HepG2 (cell line): ENCODE measurements around the gene PROX1. TPM values are rescaled to one million over a fixed set of nuclear protein-coding genes. Genes with fewer than 3 reads are reported as not detected.
A peak's percentile ranks its signal among the peaks of the same experiment; 100 is the strongest.

Experiments
- BORCS8-MEF2B ChIP-seq: sonication (generic); formaldehyde crosslinking; IDR thresholded peaks from 2 replicates; pipeline ENCODE4 v1.8.0; 2022; ENCODE audit warnings: mild to moderate bottlenecking, missing genetic modification reagents
- CCAR2 ChIP-seq: fragments of 200-400 bp; formaldehyde crosslinking; optimal IDR thresholded peaks from 2 replicates; pipeline ENCODE3; 2018; ENCODE audit warnings: low read depth, mild to moderate bottlenecking, low read length, moderate library complexity
- HDAC2 ChIP-seq: sonication (generic); formaldehyde crosslinking; IDR thresholded peaks from 2 replicates; pipeline ENCODE4 v1.4.0; 2020; ENCODE audit warnings: missing genetic modification reagents
- HNF1A ChIP-seq, 2 experiments: sonication (generic) in 1 of 2; formaldehyde crosslinking in 1 of 2; IDR thresholded peaks; 2 replicates each; pipeline versions ENCODE4 v1.4.0 to v1.6.1; 2016 to 2020; ENCODE audit warnings: borderline replicate concordance in 1 of 2, low read depth in 1 of 2, mild to moderate bottlenecking in 1 of 2, missing genetic modification reagents in 1 of 2
- HNRNPLL ChIP-seq: fragments of 200-400 bp; formaldehyde crosslinking; IDR thresholded peaks from 2 replicates; pipeline ENCODE4 v1.6.1; 2017; ENCODE audit warnings: mild to moderate bottlenecking, low read depth, low read length; ENCODE audit not compliant: poor library complexity, severe bottlenecking
- HNRNPUL1 ChIP-seq: fragments of 200-400 bp; formaldehyde crosslinking; IDR thresholded peaks from 2 replicates; pipeline ENCODE4 v1.6.1; 2017; ENCODE audit warnings: low read depth, mild to moderate bottlenecking, low read length, moderate library complexity
- ISX ChIP-seq: sonication (generic); formaldehyde crosslinking; conservative IDR thresholded peaks from 2 replicates; pipeline ENCODE4 v1.5.0; 2020; ENCODE audit warnings: missing genetic modification reagents
- JUND ChIP-seq: sonication (generic); formaldehyde crosslinking; IDR thresholded peaks from 2 replicates; pipeline ENCODE4 v1.8.0; 2022; ENCODE audit warnings: mild to moderate bottlenecking, missing genetic modification reagents
- KDM2A ChIP-seq: sonication (generic); formaldehyde crosslinking; IDR thresholded peaks from 2 replicates; pipeline ENCODE4 v1.4.0; 2020; ENCODE audit warnings: low read depth, missing genetic modification reagents, borderline replicate concordance
- MED1 ChIP-seq: sonication (generic); formaldehyde crosslinking; IDR thresholded peaks from 2 replicates; pipeline ENCODE4 v1.4.0; 2020; ENCODE audit warnings: missing genetic modification reagents
- NBN ChIP-seq: fragments of 450-650 bp; conservative IDR thresholded peaks from 2 replicates; pipeline ENCODE4 v1.6.1; 2017
- PLRG1 ChIP-seq: fragments of 450-650 bp; conservative IDR thresholded peaks from 2 replicates; pipeline ENCODE4 v1.6.1; 2016
- RCOR2 ChIP-seq: IDR thresholded peaks from 2 replicates; pipeline ENCODE4 v1.6.1; 2016; ENCODE audit warnings: missing biosample characterization, missing genetic modification reagents
- RXRB ChIP-seq: IDR thresholded peaks from 2 replicates; pipeline ENCODE4 v1.6.1; 2016; ENCODE audit warnings: borderline replicate concordance, missing genetic modification reagents, missing compliant biosample characterization
- SOX6 ChIP-seq, 2 experiments: fragments of 450-650 bp in 1 of 2; sonication (generic) in 1 of 2; formaldehyde crosslinking in 1 of 2; IDR thresholded peaks; 2 replicates each; pipeline versions ENCODE4 v1.4.0 to v1.6.1; 2017 to 2020; ENCODE audit warnings: antibody characterized with exemption in 1 of 2, mild to moderate bottlenecking in 1 of 2, missing genetic modification reagents in 1 of 2
- TERF1 ChIP-seq: sonication (generic); formaldehyde crosslinking; IDR thresholded peaks from 2 replicates; pipeline ENCODE4 v1.8.0; 2022; ENCODE audit warnings: mild to moderate bottlenecking, missing genetic modification reagents, moderate library complexity
- TFAP4 ChIP-seq: sonication (generic); IDR thresholded peaks from 2 replicates; pipeline ENCODE4 v1.6.1; 2016; ENCODE audit warnings: low read depth, borderline replicate concordance
- ZBTB42 ChIP-seq: sonication (generic); formaldehyde crosslinking; IDR thresholded peaks from 2 replicates; pipeline ENCODE4 v1.5.0; 2020; ENCODE audit warnings: mild to moderate bottlenecking, missing genetic modification reagents
- ZNF232 ChIP-seq: sonication (generic); formaldehyde crosslinking; IDR thresholded peaks from 2 replicates; pipeline ENCODE4 v1.4.0; 2020; ENCODE audit warnings: missing genetic modification reagents, borderline replicate concordance
- ZNF256 ChIP-seq: sonication (generic); formaldehyde crosslinking; conservative IDR thresholded peaks from 2 replicates; pipeline ENCODE4 v1.4.0; 2020; ENCODE audit warnings: missing genetic modification reagents
- ZNF616 ChIP-seq: sonication (generic); formaldehyde crosslinking; IDR thresholded peaks from 2 replicates; pipeline ENCODE4 v1.5.0; 2020; ENCODE audit warnings: low read depth, mild to moderate bottlenecking, missing genetic modification reagents
- ZNF775 ChIP-seq: sonication (generic); formaldehyde crosslinking; IDR thresholded peaks from 2 replicates; pipeline ENCODE4 v1.4.0; 2020; ENCODE audit warnings: missing genetic modification reagents, mild to moderate bottlenecking, moderate library complexity, borderline replicate concordance
- ZNF83 ChIP-seq: sonication (generic); formaldehyde crosslinking; IDR thresholded peaks from 2 replicates; pipeline ENCODE4 v1.4.0; 2020; ENCODE audit warnings: missing genetic modification reagents, mild to moderate bottlenecking, borderline replicate concordance
- polyA plus RNA-seq, 8 experiments: library from polyadenylated mRNA; depleted of rRNA in 3 of 8; stranded (reverse) in 7 of 8; unstranded in 1 of 8; fragments of >200 nt; fragmentation: Illumina TruSeq in 4 of 8; extraction: Trizol in 4 of 8; gene quantifications; 2 replicates each; pipeline versions ENCODE4 v1.2.1 to v1.2.3, GENCODE V29; 2011 to 2016; ENCODE audit warnings: low read depth in 4 of 8, missing spikeins in 1 of 8, mixed read lengths in 1 of 8; ENCODE audit not compliant: insufficient read depth in 1 of 8
- total RNA-seq, 5 experiments: library from RNA; depleted of rRNA; stranded (reverse); fragments of >200 nt; fragmentation: Illumina TruSeq; extraction: Trizol; gene quantifications; 2 replicates each; pipeline ENCODE4 v1.2.3, GENCODE V29; 2016; ENCODE audit warnings: low read depth in 1 of 5
- TF ChIP-seq, protein P1 (sequence below): IDR thresholded peaks from 2 replicates; pipeline ENCODE4 v1.6.1; 2016; ENCODE audit warnings: missing biosample characterization, missing genetic modification reagents, low read depth

PROX1 gene
- total and polyA plus RNA-seq, 2 of the 13 experiments (the other 11 are each of a cell fraction or from before 2014, with no cell fraction given), result 12.3 to 30.2 TPM

DNA sequence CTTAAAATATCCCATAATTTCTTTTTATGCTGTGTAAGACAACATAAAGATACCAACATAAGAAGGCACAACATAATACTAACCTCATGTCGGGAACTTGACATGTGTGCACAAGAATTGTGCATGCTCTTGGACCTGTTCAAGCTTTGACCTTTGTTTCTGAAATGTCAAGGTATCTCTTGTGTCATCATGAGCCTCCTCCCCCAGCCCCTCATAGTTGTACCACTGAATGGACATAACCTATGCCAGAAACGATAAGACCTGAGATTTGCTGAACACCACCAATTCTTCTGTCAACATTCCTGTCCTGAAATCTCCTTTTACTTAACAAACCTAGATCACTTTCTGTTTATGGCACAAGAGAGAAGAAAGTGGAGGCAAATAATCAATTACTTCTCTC is 29.4 kb upstream of the PROX1 start (continued):
- TF ChIP-seq TERF1 (CRISPR knock-in tag) (no peak), RCOR2 (CRISPR knock-in tag) (0 out of 2 replicates have a peak, but pooled peaks have one; percentile 18), HNRNPUL1 (no peak), ZBTB42 (CRISPR knock-in tag) (no peak), ZNF232 (CRISPR knock-in tag) (no peak), BORCS8-MEF2B (CRISPR knock-in tag) (no peak), HNRNPLL (no peak), KDM2A (CRISPR knock-in tag) (no peak), HDAC2 (CRISPR knock-in tag) (peak; percentile 88), HNF1A (IDR thresholded peaks at IDR 0.05; ENCODE audit: low read depth) (no peak; the same call in 1 of the 2 replicates), HNF1A (CRISPR knock-in tag; IDR thresholded peaks at IDR 0.05; ENCODE audit: borderline replicate concordance) (peak; percentile 44; the same call in 1 of the 2 replicates), ISX (no peak), MED1 (CRISPR knock-in tag) (peak; percentile 59; the same call in 1 of the 2 replicates), ZNF83 (CRISPR knock-in tag) (no peak), ZNF616 (CRISPR knock-in tag) (no peak), RXRB (CRISPR knock-in tag) (peak; percentile 73), SOX6 (IDR thresholded peaks at IDR 0.05) (no peak), SOX6 (CRISPR knock-in tag; IDR thresholded peaks at IDR 0.05) (peak; percentile 79), JUND (CRISPR knock-in tag) (no peak), CCAR2 (no peak), ZNF775 (CRISPR knock-in tag) (no peak), ZNF256 (CRISPR knock-in tag) (no peak), TFAP4 (no peak), NBN (no peak), PLRG1 (no peak)
- TF ChIP-seq, protein P1, sequence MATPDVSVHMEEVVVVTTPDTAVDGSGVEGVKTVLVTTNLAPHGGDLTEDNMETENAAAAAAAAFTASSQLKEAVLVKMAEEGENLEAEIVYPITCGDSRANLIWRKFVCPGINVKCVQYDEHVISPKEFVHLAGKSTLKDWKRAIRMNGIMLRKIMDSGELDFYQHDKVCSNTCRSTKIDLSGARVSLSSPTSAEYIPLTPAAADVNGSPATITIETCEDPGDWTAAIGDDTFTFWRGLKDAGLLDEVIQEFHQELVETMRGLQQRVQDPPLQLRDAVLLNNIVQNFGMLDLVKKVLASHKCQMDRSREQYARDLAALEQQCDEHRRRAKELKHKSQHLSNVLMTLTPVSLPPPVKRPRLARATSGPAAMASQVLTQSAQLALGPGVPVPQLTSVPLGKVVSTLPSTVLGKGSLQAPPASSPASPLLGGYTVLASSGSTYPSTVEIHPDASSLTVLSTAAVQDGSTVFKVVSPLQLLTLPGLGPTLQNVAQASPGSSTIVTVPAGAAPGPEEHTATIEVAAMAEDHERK, result no peak
